ENCODE results near the gene TSNAXIP1. TPM values are rescaled to one million over a fixed set of nuclear protein-coding genes. Genes with fewer than 3 reads are reported as not detected.

Gene TSNAXIP1
- total and polyA plus RNA-seq, 9 of the 15 experiments (the other 6 are each of a cell fraction or from before 2014, with no cell fraction given) = 0.03 to 0.24 (median 0.11) TPM; not detected in 4

- TF ChIP-seq ZZZ3 (IDR thresholded peaks at IDR 0.05) (no peak), POU5F1 (IDR thresholded peaks at IDR 0.05; ENCODE audit: borderline replicate concordance, low read depth, low read length, partially characterized antibody) (no peak), MTA1 (IDR thresholded peaks at IDR 0.05; ENCODE audit: borderline replicate concordance) (no peak), KLF16 (IDR thresholded peaks at IDR 0.05) (no peak), ZNF277 (CRISPR knock-in tag; IDR thresholded peaks at IDR 0.05; ENCODE audit: borderline replicate concordance) (no peak), PML (IDR thresholded peaks at IDR 0.05; ENCODE audit: low read length) (peak; percentile 56; the same call in 1 of the 2 replicates), NCOA4 (IDR thresholded peaks at IDR 0.05; ENCODE audit: partially characterized antibody) (no peak), POLR2B (IDR thresholded peaks at IDR 0.05; ENCODE audit: low read depth, partially characterized antibody) (peak; percentile 51), ZC3H11A (IDR thresholded peaks at IDR 0.05; ENCODE audit: low read depth, low read length) (peak; percentile 97), ZNF584 (CRISPR knock-in tag; IDR thresholded peaks at IDR 0.05; ENCODE audit: low read depth) (no peak), PATZ1 (CRISPR knock-in tag; IDR thresholded peaks at IDR 0.05; ENCODE audit: borderline replicate concordance) (no peak), HNRNPL (IDR thresholded peaks at IDR 0.05; ENCODE audit: low read depth, low read length) (no peak), SMC3 (conservative IDR thresholded peaks at IDR 0.05; ENCODE audit: insufficient read depth, low read depth, low read length) (0 out of 2 replicates have a peak, but pooled peaks have one; percentile 41), RUNX1 (IDR thresholded peaks at IDR 0.05; ENCODE audit: low read depth) (no peak), EGR1 (conservative IDR thresholded peaks at IDR 0.05) (peak; percentile 98), ID3 (CRISPR knock-in tag; IDR thresholded peaks at IDR 0.05) (no peak), ID3 (tag; IDR thresholded peaks at IDR 0.05) (no peak), POLR2H (tag; IDR thresholded peaks at IDR 0.05; ENCODE audit: low read depth) (peak; percentile 72), HMGN3 (IDR thresholded peaks at IDR 0.05; ENCODE audit: borderline replicate concordance, extremely low read depth, insufficient read length, low read depth, low read length) (peak; percentile 91), ZNF165 (CRISPR knock-in tag; IDR thresholded peaks at IDR 0.05; ENCODE audit: borderline replicate concordance) (no peak), E4F1 (CRISPR knock-in tag; IDR thresholded peaks at IDR 0.05; ENCODE audit: borderline replicate concordance) (no peak), ZNF644 (tag; IDR thresholded peaks at IDR 0.05; ENCODE audit: low read depth) (no peak)
Observed at GRCh38 chr16:67872631-67873434, 66.1 kb downstream of the TSNAXIP1 start, which contains the start of gene EDC4 (continued).

Data from K562 (cell line).